Measurements from ENCODE around the gene NFIA.

NFIA gene

GRCh38 chr1:61269602-61270001, 187.2 kb downstream of the NFIA start:
- no peak overlapping the region for H3K4me3 ChIP-seq (ENCODE audit: low read depth, low read length)
- DNase-seq (ENCODE audit: low read depth) = no peak
- TF ChIP-seq CTCF (conservative IDR thresholded peaks at IDR 0.05; ENCODE audit: low read depth, low read length) = no peak

GRCh38 chr1:61270107-61270506, 187.7 kb downstream of the NFIA start:
- TF ChIP-seq CTCF (conservative IDR thresholded peaks at IDR 0.05; ENCODE audit: low read depth, low read length) = no peak
- H3K4me3 ChIP-seq (ENCODE audit: low read depth, low read length) = no peak overlapping the region
- no peak for DNase-seq (ENCODE audit: low read depth)

GRCh38 chr1:61270761-61271411, 188.5 kb downstream of the NFIA start:
- H3K4me3 ChIP-seq (ENCODE audit: low read depth, low read length) = no peak overlapping the region
- DNase-seq (ENCODE audit: low read depth) = peak; percentile 74
- peak; percentile 8 for TF ChIP-seq CTCF (conservative IDR thresholded peaks at IDR 0.05; ENCODE audit: low read depth, low read length)

- H3K4me3 ChIP-seq (ENCODE audit: low read depth, low read length) = no peak overlapping the region
- no peak for TF ChIP-seq CTCF (conservative IDR thresholded peaks at IDR 0.05; ENCODE audit: low read depth, low read length)
- no peak for DNase-seq (ENCODE audit: low read depth)
Measured at GRCh38 chr1:61271412-61271789, 189.0 kb downstream of the NFIA start.

GRCh38 chr1:61273167-61273705, 190.9 kb downstream of the NFIA start:
- no peak overlapping the region for H3K4me3 ChIP-seq (ENCODE audit: low read depth, low read length)
- TF ChIP-seq CTCF (conservative IDR thresholded peaks at IDR 0.05; ENCODE audit: low read depth, low read length) = no peak
- DNase-seq (ENCODE audit: low read depth) = no peak

- no peak for TF ChIP-seq CTCF (conservative IDR thresholded peaks at IDR 0.05; ENCODE audit: low read depth, low read length)
- DNase-seq (ENCODE audit: low read depth) = no peak
- H3K4me3 ChIP-seq (ENCODE audit: low read depth, low read length) = no peak overlapping the region
Measured at GRCh38 chr1:61273861-61274260, 191.5 kb downstream of the NFIA start.

- H3K4me3 ChIP-seq (ENCODE audit: low read depth, low read length) = no peak overlapping the region
- TF ChIP-seq CTCF (conservative IDR thresholded peaks at IDR 0.05; ENCODE audit: low read depth, low read length) = no peak
- DNase-seq (ENCODE audit: low read depth) = no peak
Measured at GRCh38 chr1:61274939-61275338, 192.6 kb downstream of the NFIA start.

Measured in choroid plexus epithelial cell (primary cell).